ENCODE measurements around the gene TMUB1.
A peak's percentile ranks its signal among the peaks of the same experiment; 100 is the strongest.

The TMUB1 gene

GRCh38 chr7:151101621-151102396 lies 18.5 kb upstream of the TMUB1 start:
- DNase-seq = no peak

GRCh38 chr7:151100921-151101320 lies 17.6 kb upstream of the TMUB1 start:
- DNase-seq = no peak

- DNase-seq = no peak
These were observed 16.4 kb upstream of the TMUB1 start for GRCh38 chr7:151099486-151100211.

- no peak for DNase-seq
These were observed 12.7 kb upstream of the TMUB1 start for GRCh38 chr7:151095828-151096475.

DNA sequence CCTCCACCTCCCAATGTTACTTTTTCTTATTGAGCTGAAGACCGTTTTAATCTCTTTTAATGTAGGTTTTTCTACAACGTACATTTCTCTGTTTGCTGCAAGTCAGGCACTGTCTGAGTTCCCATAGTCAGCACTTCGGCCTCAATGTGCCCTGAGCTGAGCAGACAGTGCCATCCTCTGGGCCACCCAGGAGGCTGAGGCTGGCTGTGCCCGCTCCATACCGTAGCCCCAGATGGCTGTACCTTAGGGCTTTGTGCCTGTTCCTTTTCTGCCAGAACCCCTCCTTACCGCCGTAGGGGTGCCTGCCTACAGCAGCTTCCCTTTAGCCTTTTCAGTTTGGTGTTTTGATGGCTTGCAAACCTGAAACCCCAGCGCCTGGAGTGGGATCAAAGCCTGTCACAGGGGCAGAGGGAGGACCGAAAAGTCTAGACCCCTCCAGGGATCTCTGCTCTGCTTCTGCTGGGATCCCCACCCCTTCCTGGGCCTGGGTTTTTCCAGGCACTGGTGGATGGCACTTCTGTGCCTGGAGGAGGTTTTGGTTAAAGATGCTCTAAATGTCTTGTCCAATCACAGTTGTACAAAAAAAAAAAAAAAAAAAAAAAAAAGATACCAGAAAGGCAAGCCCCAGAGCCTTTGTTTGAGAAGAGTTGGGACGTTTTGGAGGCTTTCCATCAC lies 12.0 kb upstream of the TMUB1 start:
- DNase-seq = no peak

GRCh38 chr7:151094675-151095074 lies 11.4 kb upstream of the TMUB1 start:
- no peak for DNase-seq

- no peak for DNase-seq
These were observed 10.5 kb upstream of the TMUB1 start for GRCh38 chr7:151093748-151094147.

DNA sequence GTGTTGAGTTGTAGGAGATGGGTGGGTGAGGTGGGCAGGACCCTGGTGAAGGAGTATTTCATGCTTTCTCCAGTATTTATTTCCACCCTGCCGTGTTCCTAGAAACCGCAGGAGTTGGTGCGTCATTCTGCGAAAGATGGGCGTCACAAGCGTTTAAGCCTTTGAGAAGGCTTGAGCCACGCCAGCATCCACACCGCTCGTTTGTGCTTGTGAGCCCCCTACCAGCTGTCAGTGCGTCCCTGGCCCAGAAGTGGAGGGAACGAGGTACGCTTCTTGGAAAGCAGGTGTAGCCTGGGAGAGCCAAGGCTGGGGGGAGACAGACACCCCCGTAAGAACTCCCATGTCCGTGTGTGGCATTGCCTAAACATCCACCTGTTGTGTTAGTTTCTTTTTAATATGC lies 8.7 kb upstream of the TMUB1 start:
- no peak for DNase-seq

DNA sequence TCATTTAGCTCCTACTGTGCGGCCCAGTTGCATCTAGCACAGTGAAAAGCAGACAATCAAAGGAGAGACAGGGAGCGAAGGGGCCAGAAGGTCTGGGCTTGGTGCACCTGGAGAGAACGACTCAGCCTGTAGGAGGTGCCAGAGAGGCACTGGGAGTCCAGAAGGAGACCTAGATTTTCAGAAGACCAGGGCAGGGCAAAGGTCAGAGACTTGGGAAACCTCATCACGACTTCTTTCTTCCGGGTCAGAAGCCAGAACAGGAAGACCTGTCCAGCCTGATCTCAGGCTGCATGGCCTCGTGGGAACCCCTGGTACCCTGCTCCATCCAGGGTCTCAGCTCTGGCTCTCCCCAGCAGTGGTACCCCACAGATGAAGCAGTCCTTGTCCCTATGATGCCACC lies 8.1 kb upstream of the TMUB1 start:
- DNase-seq = no peak

DNA sequence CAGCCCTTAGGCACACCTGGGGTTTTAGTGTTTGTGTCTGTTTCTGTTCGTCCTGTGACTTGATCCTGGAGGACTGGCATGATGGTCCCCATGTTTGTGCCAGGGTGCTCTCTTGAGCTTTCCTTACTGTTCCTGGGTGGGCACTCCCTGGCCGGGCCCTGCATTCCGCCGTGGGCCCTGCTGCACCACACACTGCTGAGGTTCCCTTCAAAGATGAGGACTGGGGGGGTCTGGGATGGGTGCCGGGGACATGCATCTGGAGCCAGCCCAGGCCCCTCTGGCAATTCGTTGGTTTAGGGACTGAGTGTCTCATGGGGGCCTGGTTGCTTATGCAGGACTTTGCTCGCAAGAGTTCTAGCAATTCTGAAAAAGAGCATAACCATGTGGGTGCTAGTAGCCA lies 7.7 kb upstream of the TMUB1 start:
- no peak for DNase-seq

- DNase-seq = no peak
These were observed 6.8 kb upstream of the TMUB1 start for GRCh38 chr7:151089893-151090730.

GRCh38 chr7:151088856-151089699 lies 5.8 kb upstream of the TMUB1 start:
- DNase-seq = no peak

- DNase-seq = no peak
These were observed 4.9 kb upstream of the TMUB1 start for GRCh38 chr7:151088019-151088855.

DNA sequence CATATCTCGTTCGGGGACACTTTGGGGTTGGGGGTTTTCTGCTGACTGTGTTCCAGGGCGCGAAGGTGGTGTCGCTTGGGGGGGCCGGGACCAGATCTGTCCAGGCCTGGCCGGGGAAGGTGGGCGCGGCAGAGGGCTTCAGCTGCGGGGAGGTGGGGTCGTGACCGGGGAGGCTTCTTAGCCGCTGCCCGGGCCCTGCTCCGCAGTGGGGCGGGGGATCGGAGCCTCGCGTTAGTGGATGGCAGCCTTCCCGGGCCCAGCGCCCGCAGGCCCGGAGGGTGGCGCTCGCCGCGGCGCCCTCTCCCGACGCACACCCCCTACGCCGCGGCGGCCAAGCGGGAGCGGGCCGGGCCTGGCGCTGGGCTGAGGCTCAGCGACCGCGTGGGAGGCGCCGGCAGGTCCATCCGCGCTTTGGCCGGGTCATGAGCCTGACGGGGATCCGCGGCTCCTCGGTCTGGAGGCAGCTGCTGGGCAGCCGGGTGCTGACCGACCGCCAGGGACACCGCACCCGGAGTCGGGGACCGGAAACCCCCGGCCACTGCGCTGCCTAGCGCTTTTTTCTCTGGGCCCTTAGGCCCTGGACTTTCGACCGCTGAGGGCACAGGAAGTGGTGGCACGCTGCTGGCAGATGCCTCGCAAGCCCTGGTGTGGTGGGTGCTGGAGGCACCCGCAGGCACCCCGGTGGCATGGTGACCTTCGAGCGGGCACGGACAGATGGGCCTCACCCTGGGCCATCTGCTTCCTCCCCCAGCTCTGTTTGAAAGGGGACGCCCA lies 4.1 kb upstream of the TMUB1 start:
- peak; percentile 35 for DNase-seq

GRCh38 chr7:151086802-151087244 lies 3.5 kb upstream of the TMUB1 start:
- peak; percentile 35 for DNase-seq

GRCh38 chr7:151085691-151086620 lies 2.7 kb upstream of the TMUB1 start, which contains the start of gene AGAP3:
TSS of gene AGAP3 (plus strand) at chr7:151086475. CDS start at chr7:151086742, 267 bp downstream.
- DNase-seq = peak; percentile 59

GRCh38 chr7:151085329-151085690 lies 2.0 kb upstream of the TMUB1 start:
- DNase-seq = no peak

DNA sequence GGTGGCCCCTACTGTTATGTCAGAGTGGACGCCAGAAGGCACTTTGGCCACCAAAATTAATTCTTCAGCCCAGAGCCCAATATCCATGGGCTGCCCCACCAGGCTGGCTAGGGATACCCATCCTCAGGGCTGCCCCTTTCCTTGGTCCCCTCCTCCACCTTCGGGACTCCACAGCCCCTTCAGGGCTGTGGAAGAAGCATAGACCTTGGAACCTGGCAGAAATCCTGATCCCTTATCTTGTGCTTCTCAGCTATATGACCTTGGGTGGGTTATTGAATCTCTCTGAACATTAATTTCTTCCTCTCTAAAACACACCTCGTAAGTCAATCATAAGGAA lies 499 bp upstream of the TMUB1 start:
- DNase-seq = no peak
